HEK293 (cell line): ENCODE results near the gene BAG2.

Experiments used
- CTCF ChIA-PET: fragments of 350-600 bp; formaldehyde crosslinking; extraction: SDS; loops from one replicate; lab custom pipeline; 2021; ENCODE audit warnings: antibody characterized with exemption; lab: Yijun Ruan, JAX
- POLR2A ChIA-PET: fragments of 300-600 bp; formaldehyde crosslinking; extraction: SDS; loops from one replicate; lab custom pipeline; 2020; ENCODE audit warnings: antibody characterized with exemption, inconsistent platforms; lab: Yijun Ruan, JAX
- H3K27ac ChIP-seq: fragments of 200-500 bp; sonication (Bioruptor generic); 2 replicates; pipeline ENCODE4 v1.5.1; 2014; ENCODE audit warnings: low read depth, low read length, control low read depth, inconsistent platforms; ENCODE audit errors: extremely low read depth
- H3K36me3 ChIP-seq, 2 experiments: fragments of 200-500 bp in 1 of 2; sonication (Bioruptor generic) in 1 of 2; 1 replicate in 1 of 2; 2 replicates in 1 of 2; pipeline ENCODE4 v1.5.1; 2014 to 2017; ENCODE audit warnings: inconsistent platforms in 2 of 2, low read length in 2 of 2; ENCODE audit not compliant: control insufficient read depth in 2 of 2, insufficient read depth in 1 of 2
- H3K4me1 ChIP-seq: fragments of 200-500 bp; sonication (Bioruptor generic); 2 replicates; pipeline ENCODE4 v1.5.1; 2014; ENCODE audit warnings: mild to moderate bottlenecking, low read length, inconsistent platforms; ENCODE audit not compliant: control insufficient read depth, insufficient read depth
- H3K4me3 ChIP-seq: 2 replicates; pipeline ENCODE4 v1.5.1; 2011; ENCODE audit warnings: low read depth, mild to moderate bottlenecking, control low read depth, low read length, moderate library complexity
- H3K9me3 ChIP-seq: fragments of 200-500 bp; sonication (Bioruptor generic); 2 replicates; pipeline ENCODE4 v1.5.1; 2014; ENCODE audit warnings: low read depth, low read length, inconsistent platforms; ENCODE audit not compliant: control insufficient read depth, insufficient read depth
- EGR2 ChIP-seq: fragments of 450-650 bp; formaldehyde crosslinking; IDR thresholded peaks from 2 replicates; pipeline ENCODE4 v1.5.1; 2016; ENCODE audit warnings: low read depth, missing biosample characterization, missing genetic modification characterization
- IKZF3 ChIP-seq: fragments of 450-650 bp; IDR thresholded peaks from 2 replicates; pipeline ENCODE4 v1.5.0; 2018; ENCODE audit warnings: missing biosample characterization, mild to moderate bottlenecking, missing genetic modification characterization, moderate library complexity
- KLF1 ChIP-seq: fragments of 450-650 bp; formaldehyde crosslinking; IDR thresholded peaks from 2 replicates; pipeline ENCODE4 v1.5.1; 2016; ENCODE audit warnings: missing biosample characterization, missing genetic modification characterization
- KLF8 ChIP-seq: fragments of 450-650 bp; formaldehyde crosslinking; IDR thresholded peaks from 2 replicates; pipeline ENCODE4 v1.5.1; 2016; ENCODE audit warnings: missing biosample characterization, missing genetic modification characterization
- OSR2 ChIP-seq: fragments of 450-650 bp; formaldehyde crosslinking; IDR thresholded peaks from 2 replicates; pipeline ENCODE4 v1.5.1; 2016; ENCODE audit warnings: missing biosample characterization, missing genetic modification characterization
- RBAK ChIP-seq: fragments of 450-650 bp; formaldehyde crosslinking; IDR thresholded peaks from 2 replicates; pipeline ENCODE4 v1.5.1; 2016; ENCODE audit warnings: missing biosample characterization, missing genetic modification characterization
- SCRT2 ChIP-seq: fragments of 450-650 bp; formaldehyde crosslinking; IDR thresholded peaks from 2 replicates; pipeline ENCODE4 v1.5.1; 2016; ENCODE audit warnings: missing biosample characterization, missing genetic modification characterization
- ZBTB8A ChIP-seq: fragments of 450-650 bp; formaldehyde crosslinking; IDR thresholded peaks from 2 replicates; pipeline ENCODE4 v1.5.1; 2016; ENCODE audit warnings: missing biosample characterization, missing genetic modification characterization
- ZFP37 ChIP-seq: fragments of 450-650 bp; formaldehyde crosslinking; IDR thresholded peaks from 2 replicates; pipeline ENCODE4 v1.5.1; 2016; ENCODE audit warnings: missing biosample characterization, missing genetic modification characterization
- ZIC2 ChIP-seq: fragments of 450-650 bp; formaldehyde crosslinking; IDR thresholded peaks from 2 replicates; pipeline ENCODE4 v1.5.1; 2016; ENCODE audit warnings: missing biosample characterization, missing genetic modification characterization
- ZNF133 ChIP-seq: fragments of 450-650 bp; formaldehyde crosslinking; IDR thresholded peaks from 2 replicates; pipeline ENCODE4 v1.5.1; 2016; ENCODE audit warnings: missing biosample characterization, missing genetic modification characterization
- ZNF146 ChIP-seq: fragments of 450-650 bp; formaldehyde crosslinking; IDR thresholded peaks from 2 replicates; pipeline ENCODE4 v1.5.1; 2016; ENCODE audit warnings: missing biosample characterization, missing genetic modification characterization
- ZNF169 ChIP-seq: fragments of 450-650 bp; formaldehyde crosslinking; IDR thresholded peaks from 2 replicates; pipeline ENCODE4 v1.5.1; 2016; ENCODE audit warnings: missing biosample characterization, missing genetic modification characterization
- ZNF223 ChIP-seq: fragments of 450-650 bp; formaldehyde crosslinking; IDR thresholded peaks from 2 replicates; pipeline ENCODE4 v1.5.1; 2016; ENCODE audit warnings: missing biosample characterization, missing genetic modification characterization
- ZNF324 ChIP-seq: fragments of 450-650 bp; formaldehyde crosslinking; IDR thresholded peaks from 2 replicates; pipeline ENCODE4 v1.5.1; 2016; ENCODE audit warnings: missing biosample characterization, missing genetic modification characterization
- ZNF335 ChIP-seq: fragments of 450-650 bp; formaldehyde crosslinking; conservative IDR thresholded peaks from 2 replicates; pipeline ENCODE4 v1.5.1; 2016; ENCODE audit warnings: missing biosample characterization, missing genetic modification characterization
- ZNF341 ChIP-seq: fragments of 450-650 bp; formaldehyde crosslinking; IDR thresholded peaks from 2 replicates; pipeline ENCODE4; 2016; ENCODE audit warnings: low read depth, missing biosample characterization, missing genetic modification characterization
- ZNF501 ChIP-seq: fragments of 450-650 bp; formaldehyde crosslinking; IDR thresholded peaks from 2 replicates; pipeline ENCODE4 v1.5.1; 2016; ENCODE audit warnings: missing biosample characterization, missing genetic modification characterization
- ZNF560 ChIP-seq: fragments of 450-650 bp; formaldehyde crosslinking; IDR thresholded peaks from 2 replicates; pipeline ENCODE4 v1.5.1; 2017; ENCODE audit warnings: missing biosample characterization, missing genetic modification characterization, borderline replicate concordance
- ZNF561 ChIP-seq: fragments of 450-650 bp; IDR thresholded peaks from 2 replicates; pipeline ENCODE4 v1.5.1; 2018; ENCODE audit warnings: missing biosample characterization, missing genetic modification characterization, borderline replicate concordance
- ZNF600 ChIP-seq: fragments of 450-650 bp; formaldehyde crosslinking; IDR thresholded peaks from 2 replicates; pipeline ENCODE4 v1.5.1; 2016; ENCODE audit warnings: missing biosample characterization, missing genetic modification characterization
- ZNF76 ChIP-seq: fragments of 450-650 bp; formaldehyde crosslinking; IDR thresholded peaks from 2 replicates; pipeline ENCODE4; 2016; ENCODE audit warnings: low read depth, missing biosample characterization, missing genetic modification characterization, borderline replicate concordance
- ZNF843 ChIP-seq: fragments of 450-650 bp; formaldehyde crosslinking; IDR thresholded peaks from 2 replicates; pipeline ENCODE4 v1.5.1; 2016; ENCODE audit warnings: missing biosample characterization, missing genetic modification characterization
- ZXDB ChIP-seq: fragments of 450-650 bp; formaldehyde crosslinking; IDR thresholded peaks from 2 replicates; pipeline ENCODE4 v1.5.1; 2016; ENCODE audit warnings: missing biosample characterization, missing genetic modification characterization
- TF ChIP-seq, protein P1 (sequence below): fragments of 450-650 bp; formaldehyde crosslinking; IDR thresholded peaks from 2 replicates; pipeline ENCODE4 v1.5.1; 2016; ENCODE audit warnings: missing biosample characterization, missing genetic modification characterization
- TF ChIP-seq, protein P2 (sequence below): fragments of 450-650 bp; formaldehyde crosslinking; IDR thresholded peaks from 2 replicates; pipeline ENCODE4 v1.5.1; 2017; ENCODE audit warnings: missing biosample characterization, missing genetic modification characterization
- TF ChIP-seq, protein P3 (sequence below): fragments of 450-650 bp; formaldehyde crosslinking; IDR thresholded peaks from 2 replicates; pipeline ENCODE4 v1.5.1; 2017; ENCODE audit warnings: missing biosample characterization, missing genetic modification characterization
- TF ChIP-seq, protein P4 (sequence below): fragments of 450-650 bp; formaldehyde crosslinking; IDR thresholded peaks from 2 replicates; pipeline ENCODE4 v1.5.1; 2016; ENCODE audit warnings: missing biosample characterization, missing genetic modification characterization, borderline replicate concordance

BAG2 gene

DNA sequence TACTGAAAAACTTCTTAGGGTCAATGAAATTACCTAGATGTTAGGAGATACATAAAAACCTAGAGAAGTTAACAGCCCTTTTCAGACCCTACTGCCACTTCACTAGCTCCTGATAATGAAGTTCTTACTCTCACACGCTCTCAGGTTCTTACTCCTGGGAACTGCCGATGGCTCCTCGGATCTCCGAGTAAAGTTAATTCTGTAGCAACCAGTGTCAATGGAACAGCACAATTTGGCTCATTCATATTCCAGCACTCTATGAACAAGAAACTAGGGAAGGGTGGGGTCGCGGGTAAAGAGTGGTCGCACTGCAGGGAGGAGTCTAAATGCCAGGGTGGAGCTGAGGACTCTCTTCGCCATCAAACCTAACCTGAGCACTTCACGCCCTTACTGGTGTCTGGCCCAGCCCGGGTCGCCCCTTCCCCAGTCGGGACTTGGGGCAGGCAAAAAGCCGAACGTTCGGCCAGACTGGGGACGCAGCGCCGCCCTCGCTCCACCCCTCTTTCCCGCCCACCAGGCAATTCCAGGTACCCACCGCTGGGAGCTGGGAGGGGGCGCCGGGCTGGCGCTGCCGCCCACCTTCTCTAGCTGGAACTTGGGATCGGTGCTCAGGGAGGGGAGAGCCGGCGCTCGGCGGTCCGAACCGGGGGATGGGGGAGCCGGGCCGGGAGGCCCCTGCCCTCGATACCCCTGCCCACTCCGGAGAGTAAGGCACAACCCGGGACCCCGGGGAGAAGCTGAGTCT is 49.2 kb downstream of the BAG2 start:
- H3K4me1 ChIP-seq: peaks cover 15% of the 10 kb centered on the region
- ChIA-PET POLR2A (interaction anchor here (0.6 to 2.3 kb wide), 24 partner anchors 8 to 266 kb away, joined by 3 to 15 read pairs (median 3); partner anchors contain the start of genes BAG2, BEND6 and ZNF451), CTCF (interaction anchor here (0.8 to 1.5 kb wide), 9 partner anchors 14 to 319 kb away, joined by 3 to 5 read pairs (median 4); partner anchors contain the start of gene PRIM2)
- peak overlapping the region; percentile 91 for H3K27ac ChIP-seq
- H3K9me3 ChIP-seq: no peaks in the 10 kb centered on the region
- peaks cover 0 to 4% of the 10 kb centered on the region in 2 experiments; a peak in 1 of 3 replicates for H3K36me3 ChIP-seq
- H3K4me3 ChIP-seq: peak overlapping the region; percentile 83
- peak; percentile 75; the same call in 1 of the 2 replicates for TF ChIP-seq ZNF501
- TF ChIP-seq ZNF76 (tag by site-specific recombination): peak; percentile 28; the same call in 1 of the 2 replicates
- TF ChIP-seq, protein P1, sequence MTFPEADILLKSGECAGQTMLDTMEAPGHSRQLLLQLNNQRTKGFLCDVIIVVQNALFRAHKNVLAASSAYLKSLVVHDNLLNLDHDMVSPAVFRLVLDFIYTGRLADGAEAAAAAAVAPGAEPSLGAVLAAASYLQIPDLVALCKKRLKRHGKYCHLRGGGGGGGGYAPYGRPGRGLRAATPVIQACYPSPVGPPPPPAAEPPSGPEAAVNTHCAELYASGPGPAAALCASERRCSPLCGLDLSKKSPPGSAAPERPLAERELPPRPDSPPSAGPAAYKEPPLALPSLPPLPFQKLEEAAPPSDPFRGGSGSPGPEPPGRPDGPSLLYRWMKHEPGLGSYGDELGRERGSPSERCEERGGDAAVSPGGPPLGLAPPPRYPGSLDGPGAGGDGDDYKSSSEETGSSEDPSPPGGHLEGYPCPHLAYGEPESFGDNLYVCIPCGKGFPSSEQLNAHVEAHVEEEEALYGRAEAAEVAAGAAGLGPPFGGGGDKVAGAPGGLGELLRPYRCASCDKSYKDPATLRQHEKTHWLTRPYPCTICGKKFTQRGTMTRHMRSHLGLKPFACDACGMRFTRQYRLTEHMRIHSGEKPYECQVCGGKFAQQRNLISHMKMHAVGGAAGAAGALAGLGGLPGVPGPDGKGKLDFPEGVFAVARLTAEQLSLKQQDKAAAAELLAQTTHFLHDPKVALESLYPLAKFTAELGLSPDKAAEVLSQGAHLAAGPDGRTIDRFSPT (tag by site-specific recombination): peak; percentile 97
- no peak for TF ChIP-seq ZNF133
- peak; percentile 85 for TF ChIP-seq ZNF335 (tag by site-specific recombination)
- no peak for TF ChIP-seq ZNF843 (tag by site-specific recombination)
- TF ChIP-seq, protein P2, sequence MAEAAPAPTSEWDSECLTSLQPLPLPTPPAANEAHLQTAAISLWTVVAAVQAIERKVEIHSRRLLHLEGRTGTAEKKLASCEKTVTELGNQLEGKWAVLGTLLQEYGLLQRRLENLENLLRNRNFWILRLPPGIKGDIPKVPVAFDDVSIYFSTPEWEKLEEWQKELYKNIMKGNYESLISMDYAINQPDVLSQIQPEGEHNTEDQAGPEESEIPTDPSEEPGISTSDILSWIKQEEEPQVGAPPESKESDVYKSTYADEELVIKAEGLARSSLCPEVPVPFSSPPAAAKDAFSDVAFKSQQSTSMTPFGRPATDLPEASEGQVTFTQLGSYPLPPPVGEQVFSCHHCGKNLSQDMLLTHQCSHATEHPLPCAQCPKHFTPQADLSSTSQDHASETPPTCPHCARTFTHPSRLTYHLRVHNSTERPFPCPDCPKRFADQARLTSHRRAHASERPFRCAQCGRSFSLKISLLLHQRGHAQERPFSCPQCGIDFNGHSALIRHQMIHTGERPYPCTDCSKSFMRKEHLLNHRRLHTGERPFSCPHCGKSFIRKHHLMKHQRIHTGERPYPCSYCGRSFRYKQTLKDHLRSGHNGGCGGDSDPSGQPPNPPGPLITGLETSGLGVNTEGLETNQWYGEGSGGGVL: peak; percentile 58
- 0 out of 2 replicates have a peak, but pooled peaks have one; percentile 24 for TF ChIP-seq ZXDB (tag by site-specific recombination)
- TF ChIP-seq OSR2 (tag by site-specific recombination): no peak
- TF ChIP-seq ZNF146 (tag by site-specific recombination): no peak
- TF ChIP-seq, protein P3, sequence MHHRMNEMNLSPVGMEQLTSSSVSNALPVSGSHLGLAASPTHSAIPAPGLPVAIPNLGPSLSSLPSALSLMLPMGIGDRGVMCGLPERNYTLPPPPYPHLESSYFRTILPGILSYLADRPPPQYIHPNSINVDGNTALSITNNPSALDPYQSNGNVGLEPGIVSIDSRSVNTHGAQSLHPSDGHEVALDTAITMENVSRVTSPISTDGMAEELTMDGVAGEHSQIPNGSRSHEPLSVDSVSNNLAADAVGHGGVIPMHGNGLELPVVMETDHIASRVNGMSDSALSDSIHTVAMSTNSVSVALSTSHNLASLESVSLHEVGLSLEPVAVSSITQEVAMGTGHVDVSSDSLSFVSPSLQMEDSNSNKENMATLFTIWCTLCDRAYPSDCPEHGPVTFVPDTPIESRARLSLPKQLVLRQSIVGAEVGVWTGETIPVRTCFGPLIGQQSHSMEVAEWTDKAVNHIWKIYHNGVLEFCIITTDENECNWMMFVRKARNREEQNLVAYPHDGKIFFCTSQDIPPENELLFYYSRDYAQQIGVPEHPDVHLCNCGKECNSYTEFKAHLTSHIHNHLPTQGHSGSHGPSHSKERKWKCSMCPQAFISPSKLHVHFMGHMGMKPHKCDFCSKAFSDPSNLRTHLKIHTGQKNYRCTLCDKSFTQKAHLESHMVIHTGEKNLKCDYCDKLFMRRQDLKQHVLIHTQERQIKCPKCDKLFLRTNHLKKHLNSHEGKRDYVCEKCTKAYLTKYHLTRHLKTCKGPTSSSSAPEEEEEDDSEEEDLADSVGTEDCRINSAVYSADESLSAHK (tag by site-specific recombination): peak; percentile 13; the same call in 1 of the 2 replicates
- peak; percentile 78 for TF ChIP-seq KLF1 (tag by site-specific recombination)
- TF ChIP-seq ZFP37: 0 out of 2 replicates have a peak, but pooled peaks have one; percentile 30
- TF ChIP-seq ZBTB8A (tag by site-specific recombination): peak; percentile 38
- no peak for TF ChIP-seq ZNF560 (tag by site-specific recombination)
- 0 out of 2 replicates have a peak, but pooled peaks have one; percentile 78 for TF ChIP-seq ZNF561
- TF ChIP-seq ZNF341: peak; percentile 94
- peak; percentile 83 for TF ChIP-seq KLF8 (tag by site-specific recombination)
- peak; percentile 63 for TF ChIP-seq ZIC2 (tag by site-specific recombination)
- TF ChIP-seq ZNF169 (tag by site-specific recombination): no peak
- peak; percentile 88 for TF ChIP-seq EGR2 (tag by site-specific recombination)
- 0 out of 2 replicates have a peak, but pooled peaks have one; percentile 16 for TF ChIP-seq ZNF223 (tag by site-specific recombination)
- TF ChIP-seq, protein P4, sequence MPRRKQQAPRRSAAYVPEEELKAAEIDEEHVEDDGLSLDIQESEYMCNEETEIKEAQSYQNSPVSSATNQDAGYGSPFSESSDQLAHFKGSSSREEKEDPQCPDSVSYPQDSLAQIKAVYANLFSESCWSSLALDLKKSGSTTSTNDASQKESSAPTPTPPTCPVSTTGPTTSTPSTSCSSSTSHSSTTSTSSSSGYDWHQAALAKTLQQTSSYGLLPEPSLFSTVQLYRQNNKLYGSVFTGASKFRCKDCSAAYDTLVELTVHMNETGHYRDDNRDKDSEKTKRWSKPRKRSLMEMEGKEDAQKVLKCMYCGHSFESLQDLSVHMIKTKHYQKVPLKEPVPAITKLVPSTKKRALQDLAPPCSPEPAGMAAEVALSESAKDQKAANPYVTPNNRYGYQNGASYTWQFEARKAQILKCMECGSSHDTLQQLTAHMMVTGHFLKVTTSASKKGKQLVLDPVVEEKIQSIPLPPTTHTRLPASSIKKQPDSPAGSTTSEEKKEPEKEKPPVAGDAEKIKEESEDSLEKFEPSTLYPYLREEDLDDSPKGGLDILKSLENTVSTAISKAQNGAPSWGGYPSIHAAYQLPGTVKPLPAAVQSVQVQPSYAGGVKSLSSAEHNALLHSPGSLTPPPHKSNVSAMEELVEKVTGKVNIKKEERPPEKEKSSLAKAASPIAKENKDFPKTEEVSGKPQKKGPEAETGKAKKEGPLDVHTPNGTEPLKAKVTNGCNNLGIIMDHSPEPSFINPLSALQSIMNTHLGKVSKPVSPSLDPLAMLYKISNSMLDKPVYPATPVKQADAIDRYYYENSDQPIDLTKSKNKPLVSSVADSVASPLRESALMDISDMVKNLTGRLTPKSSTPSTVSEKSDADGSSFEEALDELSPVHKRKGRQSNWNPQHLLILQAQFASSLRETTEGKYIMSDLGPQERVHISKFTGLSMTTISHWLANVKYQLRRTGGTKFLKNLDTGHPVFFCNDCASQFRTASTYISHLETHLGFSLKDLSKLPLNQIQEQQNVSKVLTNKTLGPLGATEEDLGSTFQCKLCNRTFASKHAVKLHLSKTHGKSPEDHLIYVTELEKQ (tag by site-specific recombination): no peak
- peak; percentile 82 for TF ChIP-seq IKZF3
- TF ChIP-seq ZNF600 (tag by site-specific recombination): peak; percentile 94
- peak; percentile 91 for TF ChIP-seq SCRT2 (tag by site-specific recombination)
- TF ChIP-seq ZNF324 (tag by site-specific recombination): no peak
- no peak for TF ChIP-seq RBAK (tag by site-specific recombination)
